MM.1S (cell line): ENCODE results near the gene CDKL4.
A peak's percentile ranks its signal among the peaks of the same experiment; 100 is the strongest.

Experiments
- DNase-seq: peaks from one replicate; pipeline ENCODE4 v3.0.0-alpha.2; 2015
- H2AFZ ChIP-seq: fragments of 300-600 bp; sonication (generic); 2 replicates; pipeline ENCODE4 v1.6.0; 2016; ENCODE audit warnings: antibody characterized with exemption, low read length
- H3F3A ChIP-seq: fragments of 300-600 bp; sonication (generic); 2 replicates; pipeline ENCODE4 v1.6.1; 2016; ENCODE audit warnings: mild to moderate bottlenecking, antibody characterized with exemption, low read length, moderate library complexity, mixed read lengths; ENCODE audit not compliant: insufficient read depth
- H3K27ac ChIP-seq: fragments of 300-600 bp; sonication (generic); 2 replicates; pipeline ENCODE4 v1.5.1; 2016; ENCODE audit warnings: mild to moderate bottlenecking, low read length
- H3K27me3 ChIP-seq: fragments of 300-600 bp; sonication (generic); replicated peaks from 2 replicates; pipeline ENCODE4 v1.6.0; 2016; ENCODE audit warnings: low read length; ENCODE audit not compliant: insufficient read depth
- H3K36me3 ChIP-seq: fragments of 300-600 bp; sonication (generic); replicated peaks from 2 replicates; pipeline ENCODE4 v1.6.1; 2016; ENCODE audit warnings: mild to moderate bottlenecking, low read length, mixed read lengths; ENCODE audit not compliant: insufficient read depth
- H3K4me1 ChIP-seq: fragments of 300-600 bp; sonication (generic); 2 replicates; pipeline ENCODE4 v1.6.1; 2016; ENCODE audit warnings: low read length, mixed read lengths
- H3K4me2 ChIP-seq: fragments of 300-600 bp; sonication (generic); 2 replicates; pipeline ENCODE4 v1.6.0; 2016; ENCODE audit warnings: low read depth, low read length
- H3K4me3 ChIP-seq: fragments of 300-600 bp; sonication (generic); 2 replicates; pipeline ENCODE4 v1.5.1; 2016; ENCODE audit warnings: low read length, mixed read lengths
- H3K79me2 ChIP-seq: fragments of 300-600 bp; sonication (generic); 2 replicates; pipeline ENCODE4 v1.6.1; 2016; ENCODE audit warnings: mixed run types, low read length, mixed read lengths
- H3K9ac ChIP-seq: fragments of 300-600 bp; sonication (generic); 2 replicates; pipeline ENCODE4 v1.6.1; 2016; ENCODE audit warnings: low read length, mixed read lengths
- H3K9me2 ChIP-seq: fragments of 300-600 bp; sonication (generic); replicated peaks from 2 replicates; pipeline ENCODE4 v1.6.1; 2016; ENCODE audit warnings: mild to moderate bottlenecking, low read length, mixed read lengths; ENCODE audit not compliant: insufficient read depth
- H3K9me3 ChIP-seq: fragments of 300-600 bp; sonication (generic); replicated peaks from 2 replicates; pipeline ENCODE4 v1.6.1; 2016; ENCODE audit warnings: mild to moderate bottlenecking, low read length, mixed read lengths; ENCODE audit not compliant: insufficient read depth
- H4K20me1 ChIP-seq: fragments of 300-600 bp; sonication (generic); 2 replicates; pipeline ENCODE4 v1.6.1; 2016; ENCODE audit warnings: mild to moderate bottlenecking, low read length, moderate library complexity, mixed read lengths; ENCODE audit not compliant: insufficient read depth
- EZH2 ChIP-seq: fragments of 300-600 bp; sonication (generic); optimal IDR thresholded peaks from 2 replicates; pipeline ENCODE3; 2017; ENCODE audit warnings: low read depth, mild to moderate bottlenecking, antibody characterized with exemption, low read length, mixed read lengths
- EZH2phosphoT487 ChIP-seq: fragments of 300-600 bp; sonication (generic); IDR thresholded peaks from 2 replicates; pipeline ENCODE4 v1.6.1; 2018; ENCODE audit warnings: antibody characterized with exemption, low read length
- TF ChIP-seq, protein P1 (sequence below): fragments of 300-600 bp; sonication (generic); IDR thresholded peaks from 2 replicates; pipeline ENCODE4 v1.5.1; 2016; ENCODE audit warnings: antibody characterized with exemption, low read length, mixed read lengths

CDKL4 gene

DNA sequence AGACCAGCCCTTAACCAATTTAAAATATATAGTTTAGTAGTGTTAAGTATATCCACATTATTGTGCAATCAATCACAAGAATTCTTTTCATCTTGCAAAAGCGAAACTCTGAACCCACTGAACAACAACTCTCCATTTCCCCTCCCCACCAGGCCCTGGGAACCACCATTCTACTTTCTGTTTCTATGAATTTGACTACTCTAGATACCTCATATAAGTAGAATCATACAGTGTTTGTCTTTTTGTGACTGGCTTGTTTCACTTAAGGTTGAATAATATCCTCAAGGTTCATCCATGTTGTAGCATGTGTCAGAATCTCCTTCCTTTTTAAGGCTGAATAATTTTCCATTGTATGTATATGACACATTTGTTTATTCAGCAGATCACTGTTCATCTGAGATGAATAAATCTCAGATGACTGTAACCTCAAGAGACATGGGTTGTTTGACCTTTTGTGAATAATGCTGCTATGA is 114.8 kb downstream of the CDKL4 start:
- Histone ChIP-seq H3K27me3 (no peaks in the 10 kb centered on the region), H3K9me2 (no peaks in the 10 kb centered on the region), H3F3A (peaks cover 34% of the 10 kb centered on the region), H2AFZ (no peak overlapping the region), H4K20me1 (no peaks in the 10 kb centered on the region), H3K4me2 (peak overlapping the region; percentile 71), H3K27ac (peak overlapping the region; percentile 8; the same call in 1 of the 2 replicates), H3K9ac (no peak overlapping the region), H3K4me1 (peaks cover 33% of the 10 kb centered on the region), H3K36me3 (no peaks in the 10 kb centered on the region), H3K79me2 (no peaks in the 10 kb centered on the region), H3K9me3 (no peaks in the 10 kb centered on the region), H3K4me3 (no peak overlapping the region; the same call in 1 of the 2 replicates)
- peak; percentile 87 for DNase-seq
- peak; percentile 83; the same call in 1 of the 2 replicates for TF ChIP-seq EZH2phosphoT487
- no peak for TF ChIP-seq EZH2

DNA sequence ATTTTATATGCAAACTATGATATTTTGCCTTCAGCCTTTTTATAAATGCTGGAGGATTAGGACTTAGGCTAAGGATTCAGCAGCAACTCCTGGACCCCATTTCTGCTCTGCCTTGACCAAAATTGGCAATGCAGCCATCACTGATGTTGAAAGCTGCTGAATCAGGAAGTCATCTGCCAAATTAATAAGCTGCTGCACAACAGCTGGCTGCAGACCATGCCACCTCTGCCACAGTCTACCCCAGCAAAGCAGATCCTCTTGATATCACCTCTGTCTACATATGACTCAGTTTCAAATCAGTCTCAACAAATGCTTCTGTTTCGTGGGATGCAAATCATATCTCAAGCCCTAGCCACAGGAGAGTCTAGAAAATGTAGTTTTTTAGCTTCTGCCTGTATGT is 115.8 kb downstream of the CDKL4 start:
- Histone ChIP-seq H3K4me2 (peak overlapping the region; percentile 71), H3K27me3 (no peaks in the 10 kb centered on the region), H2AFZ (0 out of 2 replicates have a peak overlapping the region, but pooled peaks have one; percentile 33), H4K20me1 (no peaks in the 10 kb centered on the region), H3K9me3 (no peaks in the 10 kb centered on the region), H3K4me1 (peaks cover 38% of the 10 kb centered on the region), H3K79me2 (peaks cover 7% of the 10 kb centered on the region), H3K36me3 (no peaks in the 10 kb centered on the region), H3K9ac (no peak overlapping the region), H3K4me3 (no peak overlapping the region), H3F3A (peaks cover 40% of the 10 kb centered on the region), H3K9me2 (no peaks in the 10 kb centered on the region), H3K27ac (peak overlapping the region; percentile 38; the same call in 1 of the 2 replicates)
- peak; percentile 71 for DNase-seq
- TF ChIP-seq EZH2phosphoT487 (no peak), EZH2 (no peak)
- TF ChIP-seq, protein P1, sequence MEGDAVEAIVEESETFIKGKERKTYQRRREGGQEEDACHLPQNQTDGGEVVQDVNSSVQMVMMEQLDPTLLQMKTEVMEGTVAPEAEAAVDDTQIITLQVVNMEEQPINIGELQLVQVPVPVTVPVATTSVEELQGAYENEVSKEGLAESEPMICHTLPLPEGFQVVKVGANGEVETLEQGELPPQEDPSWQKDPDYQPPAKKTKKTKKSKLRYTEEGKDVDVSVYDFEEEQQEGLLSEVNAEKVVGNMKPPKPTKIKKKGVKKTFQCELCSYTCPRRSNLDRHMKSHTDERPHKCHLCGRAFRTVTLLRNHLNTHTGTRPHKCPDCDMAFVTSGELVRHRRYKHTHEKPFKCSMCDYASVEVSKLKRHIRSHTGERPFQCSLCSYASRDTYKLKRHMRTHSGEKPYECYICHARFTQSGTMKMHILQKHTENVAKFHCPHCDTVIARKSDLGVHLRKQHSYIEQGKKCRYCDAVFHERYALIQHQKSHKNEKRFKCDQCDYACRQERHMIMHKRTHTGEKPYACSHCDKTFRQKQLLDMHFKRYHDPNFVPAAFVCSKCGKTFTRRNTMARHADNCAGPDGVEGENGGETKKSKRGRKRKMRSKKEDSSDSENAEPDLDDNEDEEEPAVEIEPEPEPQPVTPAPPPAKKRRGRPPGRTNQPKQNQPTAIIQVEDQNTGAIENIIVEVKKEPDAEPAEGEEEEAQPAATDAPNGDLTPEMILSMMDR = no peak
